NCI-H1105 treated with DMSO at 0.1 percent for 48 hours (cell line): ENCODE results near the gene FGGY.
"Not testable (repeated sequence)": the region's sequence is repeated elsewhere in the genome, so short reads cannot be mapped to it uniquely, and the experiment has no call there.

Experiments
- DNase-seq: peaks from one replicate; lab custom pipeline; 2025; lab: John Stamatoyannopoulos, UW

The FGGY gene

DNA sequence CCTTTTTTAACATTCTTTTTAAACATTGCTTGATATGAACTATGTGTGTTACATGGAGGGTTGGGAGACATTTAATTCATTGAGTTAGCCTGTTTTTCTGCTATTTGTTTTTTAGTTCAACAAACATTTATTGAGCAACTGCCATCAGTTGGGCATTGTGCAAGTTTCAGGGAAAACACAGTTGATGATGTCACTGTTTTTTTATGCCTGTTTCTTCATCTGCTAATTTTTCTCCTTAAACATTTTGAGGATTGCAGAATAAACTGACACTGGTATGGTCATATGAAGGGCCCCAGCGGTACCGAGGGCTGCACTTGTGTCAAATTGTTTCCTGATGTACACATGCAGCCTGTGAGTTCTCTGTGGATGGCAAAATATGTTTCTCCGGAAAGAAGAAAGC, 253.0 kb downstream of the FGGY start:
- DNase-seq: no peak

DNA sequence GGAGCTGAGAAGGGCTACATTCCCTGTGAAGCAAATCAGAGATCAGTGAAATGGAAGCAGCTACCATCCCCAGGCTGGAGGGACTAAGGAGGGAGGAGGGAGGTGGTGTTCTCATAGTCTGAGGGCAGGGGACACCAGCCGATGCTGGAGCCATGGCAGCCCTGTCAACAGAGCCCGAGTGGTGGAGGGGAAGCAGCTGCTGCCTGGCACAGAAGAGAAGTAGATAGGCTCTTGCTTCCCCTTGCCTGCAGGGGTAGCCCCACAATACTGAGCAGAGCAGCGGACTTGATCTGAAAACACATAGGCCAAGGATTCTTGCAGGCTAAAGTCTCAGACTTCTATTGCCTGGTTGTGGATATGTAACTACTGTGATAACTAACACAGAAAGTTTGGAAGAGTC, 255.1 kb downstream of the FGGY start:
- DNase-seq: no peak

DNA sequence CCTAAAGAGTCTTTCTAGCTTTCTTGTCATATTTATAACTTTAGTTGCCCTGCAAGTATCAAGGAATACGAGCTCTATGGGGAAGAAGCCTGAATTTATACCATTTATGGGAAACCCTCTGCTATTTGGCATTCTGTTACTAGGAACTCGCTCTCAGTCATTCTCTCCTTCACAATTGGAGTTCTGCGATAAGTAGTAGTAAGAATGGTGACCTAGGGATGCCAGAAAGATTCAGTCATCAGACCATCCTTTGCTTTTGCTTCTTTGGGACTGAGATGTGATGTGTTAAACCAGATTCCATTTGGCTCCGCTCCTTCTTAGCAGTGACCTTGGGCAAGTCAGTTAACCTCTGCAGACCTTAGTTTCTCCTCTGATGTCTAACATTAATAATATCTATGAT, 256.5 kb downstream of the FGGY start:
- no peak for DNase-seq

DNA sequence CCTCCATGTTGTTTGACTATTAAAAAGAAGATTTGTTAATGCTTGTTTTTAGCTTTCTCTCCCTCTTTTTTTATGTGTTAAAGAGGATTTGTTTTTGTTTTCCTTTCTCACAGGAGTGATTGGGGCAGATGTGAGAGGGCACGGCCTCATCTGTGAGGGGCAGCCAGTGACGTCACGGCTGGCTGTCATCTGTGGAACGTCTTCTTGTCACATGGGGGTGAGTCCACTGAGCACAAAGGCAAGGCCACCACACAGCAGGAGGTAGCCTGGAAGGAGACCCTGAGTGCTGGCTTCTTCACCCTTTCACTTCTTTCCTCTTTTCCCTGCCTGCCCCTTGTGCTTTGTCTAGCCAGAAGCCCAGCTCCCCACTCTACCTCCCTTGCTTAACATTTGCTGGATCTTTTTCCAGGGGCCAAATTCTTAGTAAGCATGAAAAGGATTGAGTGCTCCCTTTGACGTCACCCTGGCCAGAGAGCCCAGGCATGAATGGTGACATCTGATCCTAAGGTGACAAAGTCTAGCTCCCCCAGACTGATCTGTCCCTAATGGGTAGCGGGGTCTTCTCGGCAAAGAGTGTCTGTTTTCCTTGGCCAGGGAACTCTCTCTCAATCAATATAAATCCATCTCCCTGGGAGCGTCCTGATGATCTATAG, 257.2 kb downstream of the FGGY start:
- DNase-seq: no peak

DNA sequence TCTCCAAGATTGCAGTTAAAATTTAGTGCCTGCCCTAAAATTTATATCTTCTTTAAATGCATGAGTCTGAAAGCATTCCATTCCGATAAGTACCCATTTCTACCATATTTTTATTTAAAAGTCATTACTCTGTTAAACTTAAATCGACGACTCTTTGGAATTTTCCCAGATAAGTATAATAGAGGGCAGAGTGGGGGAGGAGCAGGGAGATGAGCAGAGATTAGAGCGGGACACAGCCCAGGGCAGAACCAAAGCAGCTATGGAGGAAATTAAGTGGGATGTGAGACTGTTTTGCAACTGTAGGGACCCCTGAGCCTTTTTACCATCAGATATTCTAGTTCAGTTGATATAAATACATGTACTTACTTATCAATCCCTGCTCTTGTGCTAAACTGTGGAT, 257.9 kb downstream of the FGGY start:
- no peak for DNase-seq

DNA sequence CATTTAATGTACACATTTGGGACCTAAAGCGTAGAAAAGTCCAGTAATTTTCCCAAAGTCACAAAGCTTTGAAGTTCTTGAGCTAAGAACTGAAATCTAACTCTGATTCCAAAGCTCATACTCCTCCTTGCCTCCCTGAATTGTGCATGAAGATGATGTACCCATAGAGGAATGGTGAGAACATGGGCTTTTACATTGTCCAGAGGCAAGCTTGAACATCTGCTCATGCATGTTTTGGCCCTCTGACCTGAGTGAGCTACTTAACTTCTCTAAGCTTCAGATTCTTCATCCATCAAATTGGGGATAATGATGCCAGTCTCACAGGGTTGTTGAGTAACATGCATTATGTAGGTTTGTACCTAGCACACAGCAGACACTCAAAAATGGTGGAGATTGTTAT, 259.5 kb downstream of the FGGY start:
- no peak for DNase-seq

DNA sequence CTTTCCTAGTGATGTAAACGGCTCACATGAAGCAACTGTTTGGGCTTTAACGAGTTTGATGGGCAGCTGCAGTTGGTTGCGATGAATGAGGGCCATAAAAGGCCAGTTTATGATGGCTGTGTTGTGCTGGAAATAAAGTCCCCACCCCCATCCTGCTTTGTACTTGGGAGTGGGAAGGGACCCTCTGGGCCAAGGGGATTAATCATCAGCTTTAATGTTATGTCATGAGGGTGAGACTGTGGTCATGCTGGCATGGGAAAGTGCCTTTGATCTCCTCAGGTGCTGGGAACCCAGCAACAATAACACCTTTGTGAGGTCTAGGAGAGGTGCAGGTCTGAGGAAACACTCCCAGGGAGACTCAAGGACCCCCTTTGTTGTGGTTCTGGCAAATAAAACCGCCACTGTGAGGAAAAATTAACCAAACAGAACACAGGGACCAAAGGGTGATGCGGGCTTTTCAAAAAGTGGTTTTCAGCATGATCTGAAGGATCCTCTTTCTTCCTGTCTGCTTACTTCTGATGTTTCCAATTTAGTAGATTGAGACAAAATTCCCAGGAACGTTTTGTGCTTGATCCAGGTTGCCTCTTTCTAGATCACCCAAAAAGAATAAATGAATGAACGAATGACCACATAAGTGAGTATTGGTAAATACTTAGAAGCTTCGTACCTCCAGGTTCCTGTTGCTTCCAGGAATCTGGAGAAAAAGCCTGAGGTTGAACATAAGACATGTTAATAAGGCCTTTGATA, 260.1 kb downstream of the FGGY start:
- DNase-seq: no peak

DNA sequence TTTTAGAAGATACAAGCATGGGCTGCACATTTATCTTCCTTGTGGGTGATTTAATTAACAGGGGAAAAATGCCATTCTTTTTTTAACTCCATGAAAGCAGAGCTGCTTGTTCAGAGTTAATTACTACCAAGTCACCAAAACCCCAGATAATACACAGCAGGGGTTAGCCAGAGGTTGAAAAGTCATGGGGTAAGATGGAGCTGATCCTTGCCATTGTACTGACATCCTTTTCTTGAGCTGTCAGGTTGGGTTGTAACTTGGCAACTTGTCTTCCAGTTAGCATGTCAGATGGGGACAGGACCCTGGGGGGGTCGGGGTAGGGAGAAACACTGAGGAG, 260.6 kb downstream of the FGGY start:
- no peak for DNase-seq

DNA sequence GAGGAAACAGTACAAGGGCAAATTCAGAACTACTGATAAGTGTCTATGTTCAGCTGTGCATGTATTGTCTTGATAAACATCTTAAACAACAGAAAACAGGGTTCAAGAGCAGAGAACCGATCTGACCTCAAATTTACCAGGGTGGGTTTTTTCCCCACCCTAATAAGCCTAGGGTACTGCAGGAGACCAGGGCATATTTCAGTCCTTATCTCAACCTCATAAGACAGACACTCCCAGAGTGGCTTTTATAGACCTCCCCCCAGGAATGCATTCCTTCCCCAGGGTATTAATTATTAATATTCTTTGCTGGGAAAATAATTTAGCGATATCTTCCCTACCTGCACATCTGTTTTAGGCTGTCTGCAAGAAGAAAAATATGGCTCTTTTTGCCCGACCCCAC, 261.7 kb downstream of the FGGY start:
- not testable (repeated sequence) for DNase-seq

DNA sequence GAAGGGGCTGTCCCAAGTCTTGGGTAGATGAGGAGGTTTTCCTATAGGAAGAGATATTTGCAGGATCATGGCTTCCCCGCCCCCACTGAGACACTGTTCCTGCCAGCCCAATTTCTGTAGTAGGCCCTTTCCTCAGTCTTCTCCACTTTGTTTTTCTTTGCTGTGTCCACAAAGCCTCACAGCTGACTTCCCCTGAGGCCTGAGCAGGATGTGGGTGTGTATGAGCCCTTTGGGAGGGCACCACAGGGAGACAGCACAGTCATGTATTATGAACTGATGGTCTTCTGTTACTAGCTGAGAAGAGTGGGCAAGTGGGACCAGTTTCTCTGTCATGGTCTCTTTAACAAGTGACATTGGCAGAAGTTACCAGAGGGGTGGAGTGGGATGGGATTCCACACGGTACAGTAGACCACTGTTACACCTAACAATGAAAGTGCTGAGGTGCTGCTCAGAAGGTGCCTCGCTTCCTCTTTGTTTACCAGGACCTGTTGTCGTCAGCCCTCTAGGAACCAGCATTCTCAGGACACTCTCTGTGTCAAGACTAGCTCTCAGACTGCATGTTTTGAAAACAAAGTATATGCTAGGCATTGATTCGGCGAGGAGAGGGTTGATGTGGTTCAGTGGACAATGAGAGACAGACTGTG, 264.0 kb downstream of the FGGY start:
- no peak for DNase-seq

DNA sequence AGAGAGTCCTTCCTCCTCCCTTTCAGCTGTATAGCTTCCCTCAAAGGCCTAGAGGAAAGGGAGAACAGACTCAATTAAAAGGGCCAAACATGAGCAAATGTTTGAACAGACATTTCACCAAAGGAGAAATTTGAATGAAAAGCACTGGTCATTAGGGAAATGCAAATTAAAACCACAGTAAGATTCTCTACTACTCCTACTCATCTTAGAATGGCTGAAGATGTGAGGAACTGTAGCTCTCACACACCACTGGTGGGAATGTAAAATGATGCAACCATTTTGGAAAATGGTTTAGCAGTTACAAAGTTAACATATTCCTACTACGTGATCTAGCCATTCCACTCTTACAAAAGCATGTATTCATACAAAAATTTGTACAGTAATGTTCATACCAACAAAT, 264.9 kb downstream of the FGGY start:
- no peak for DNase-seq

DNA sequence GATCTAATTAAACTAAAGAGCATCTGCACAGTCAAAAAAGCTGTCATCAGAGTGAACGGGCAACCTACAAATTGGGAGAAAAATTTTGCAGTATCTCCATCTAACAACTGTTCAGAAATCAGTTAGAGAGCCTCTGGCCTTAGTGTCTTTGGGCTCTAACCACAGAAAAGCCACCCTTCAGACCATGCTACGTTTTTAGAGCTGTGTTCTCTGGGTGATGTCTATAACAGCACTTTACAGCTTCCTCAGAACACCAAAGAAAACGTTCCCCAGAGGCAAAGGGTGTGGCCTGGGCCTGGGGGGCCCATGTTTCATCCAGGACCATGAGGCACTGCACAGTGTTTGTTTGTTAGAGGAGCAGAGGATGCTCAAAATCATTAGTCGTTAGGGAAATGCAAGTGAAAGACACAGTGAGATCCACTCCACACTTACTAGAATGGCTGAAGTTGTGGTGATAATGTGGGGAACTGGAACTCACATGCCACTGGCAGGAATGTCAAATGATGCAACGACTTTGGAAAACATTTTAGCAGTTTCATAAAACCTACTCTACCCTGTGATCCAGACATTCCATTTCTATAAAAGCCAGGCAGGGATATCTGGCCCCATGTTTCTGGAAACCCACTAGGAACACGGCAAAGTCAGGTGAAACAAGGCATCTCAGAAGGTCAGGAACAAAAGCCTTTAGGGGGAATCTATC, 267.4 kb downstream of the FGGY start:
- DNase-seq: no peak

DNA sequence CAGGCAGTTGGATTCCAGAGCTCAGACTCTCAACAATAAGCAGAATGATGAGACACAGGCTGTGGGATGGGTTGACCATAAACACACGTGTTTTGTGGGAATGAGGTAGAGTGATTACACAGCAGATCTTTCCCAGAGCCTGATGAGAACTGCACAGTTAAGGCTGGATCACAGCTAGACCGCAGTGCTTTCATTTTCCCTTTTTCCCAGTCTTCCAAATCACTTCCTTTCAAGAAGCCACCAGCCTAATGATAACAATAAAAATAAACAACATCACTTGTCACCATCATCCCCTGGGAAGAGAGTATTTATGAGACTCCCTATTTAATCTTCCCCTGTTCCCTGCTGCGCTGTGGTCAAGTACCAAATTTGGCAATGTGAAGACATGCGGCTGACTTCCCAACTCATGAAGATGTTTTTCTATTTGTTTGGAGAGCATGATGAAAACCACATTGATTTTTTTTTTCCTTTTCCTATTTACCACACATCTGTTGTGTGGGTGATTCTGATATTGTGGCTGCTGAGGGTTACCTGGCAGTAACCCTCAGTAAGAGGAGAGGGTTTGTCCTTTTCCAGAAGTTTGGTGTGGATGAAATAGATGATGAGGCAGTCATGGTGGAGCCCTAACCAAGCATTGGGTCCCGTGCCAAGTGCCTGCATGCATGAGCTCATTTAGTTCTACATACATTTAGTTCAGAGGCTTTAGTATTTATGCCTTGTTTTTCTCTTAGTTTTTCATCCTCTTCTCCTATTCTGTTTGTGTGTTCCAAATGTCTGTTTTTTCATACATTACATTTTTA, 268.9 kb downstream of the FGGY start:
- no peak for DNase-seq

DNA sequence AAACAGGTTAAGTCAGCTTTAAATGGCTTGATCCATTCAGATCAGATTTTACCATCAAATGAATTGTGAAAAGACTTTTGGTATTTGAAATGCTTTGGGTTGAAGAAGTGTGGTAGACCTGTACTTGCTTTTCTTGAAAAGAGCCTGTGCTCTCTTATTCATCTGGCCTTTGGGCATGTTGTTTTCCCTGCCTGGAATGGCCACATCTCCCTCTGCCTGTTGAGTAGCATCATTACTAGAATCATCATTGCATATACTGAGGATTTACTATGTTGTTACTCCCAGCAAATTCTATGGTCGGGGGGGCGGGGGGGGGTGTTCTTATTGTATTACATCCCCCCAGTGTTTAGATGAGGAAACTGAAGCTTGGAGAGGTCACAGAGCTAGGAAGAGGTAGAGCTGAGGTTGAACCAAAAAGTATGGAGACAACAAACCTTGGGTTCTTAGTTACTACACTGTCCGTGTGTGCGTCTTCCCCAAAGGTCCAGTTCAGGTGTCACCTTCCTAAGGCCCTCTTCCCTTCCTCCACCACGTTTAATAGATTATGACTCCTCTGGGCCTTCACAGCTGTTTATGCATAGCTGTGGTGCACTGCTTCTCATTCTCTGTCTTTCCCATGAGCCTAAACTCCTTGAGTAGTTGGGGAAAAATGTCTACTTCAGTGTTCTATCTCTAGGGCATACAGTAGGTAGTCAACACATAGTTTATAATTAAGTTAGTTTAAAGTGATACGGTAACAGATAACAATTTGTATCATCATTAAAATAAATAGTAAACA, 271.5 kb downstream of the FGGY start:
- no peak for DNase-seq

DNA sequence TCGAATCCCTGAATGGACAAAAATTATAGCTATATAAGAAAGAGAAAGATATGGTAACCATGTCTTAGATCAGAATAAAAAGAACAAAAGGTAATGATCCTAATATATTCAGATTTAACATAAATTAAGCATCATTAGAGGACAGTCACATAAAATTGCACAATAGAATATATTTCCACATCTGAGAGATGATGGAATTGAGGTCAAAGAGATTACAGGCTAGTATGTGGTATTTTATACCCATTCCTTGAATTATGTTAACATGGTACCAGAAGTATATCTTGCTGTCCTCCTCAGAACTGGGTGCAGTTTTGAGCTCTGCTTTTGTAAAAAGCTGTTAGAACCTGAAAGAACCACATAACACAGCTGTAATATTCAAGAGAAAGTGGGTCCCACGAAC, 272.3 kb downstream of the FGGY start:
- DNase-seq: no peak

DNA sequence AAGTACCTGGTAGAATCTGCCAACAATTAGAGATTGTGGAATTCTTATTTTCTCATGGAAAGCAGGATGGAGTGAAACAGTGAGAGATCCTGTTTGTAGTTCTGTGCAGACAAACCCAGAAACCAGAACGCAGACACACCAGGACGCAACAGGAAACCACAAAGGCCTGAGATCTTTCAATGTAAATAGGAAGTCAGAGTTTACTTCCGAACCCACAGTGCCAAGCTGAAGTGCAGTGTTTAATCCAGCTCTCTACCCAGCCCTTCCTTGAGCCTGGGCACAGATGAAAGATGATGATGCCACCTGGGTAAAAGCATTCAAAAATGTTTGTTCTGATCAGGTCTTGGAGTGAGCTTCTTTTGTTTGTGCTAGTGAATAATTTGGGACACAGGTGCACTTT, 273.6 kb downstream of the FGGY start:
- DNase-seq: no peak

DNA sequence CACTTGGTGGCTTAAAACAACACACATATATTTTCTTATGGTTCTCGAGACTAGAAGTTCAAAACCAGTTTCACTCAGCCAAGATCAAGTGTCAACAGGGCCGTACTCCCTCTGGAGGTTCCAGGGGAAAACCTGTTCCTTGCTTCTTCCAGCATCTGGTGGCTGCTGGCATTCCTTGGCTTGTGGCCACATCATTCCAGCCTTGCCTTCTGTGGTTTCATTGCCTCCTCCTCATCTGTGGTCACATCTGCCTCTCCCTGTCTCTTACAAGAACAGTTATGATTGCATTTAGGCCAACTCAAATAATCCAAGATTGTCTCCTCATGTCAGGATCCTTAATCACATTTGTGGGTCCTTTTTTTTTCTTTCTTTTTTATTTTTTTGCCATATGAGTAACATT, 277.2 kb downstream of the FGGY start:
- DNase-seq: no peak

DNA sequence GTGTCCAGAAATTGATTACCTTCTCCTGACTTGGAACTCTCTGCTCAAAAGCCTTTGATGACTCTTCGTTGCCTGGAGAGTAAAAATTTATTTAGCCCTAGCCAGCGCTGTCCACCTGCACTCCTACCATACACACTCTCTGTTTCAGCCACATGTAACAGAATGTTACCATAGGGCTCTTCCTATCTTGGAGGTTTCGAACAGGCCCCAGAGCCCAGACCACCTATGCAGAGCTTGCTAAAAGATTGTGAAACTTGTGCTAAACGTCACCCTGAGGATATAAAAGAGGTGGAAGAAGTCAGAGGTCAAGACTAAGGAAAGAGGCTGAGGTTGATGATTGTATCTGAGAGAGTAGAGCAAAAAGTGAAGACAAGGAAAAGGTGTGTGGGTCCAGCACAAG, 280.9 kb downstream of the FGGY start:
- DNase-seq: no peak

DNA sequence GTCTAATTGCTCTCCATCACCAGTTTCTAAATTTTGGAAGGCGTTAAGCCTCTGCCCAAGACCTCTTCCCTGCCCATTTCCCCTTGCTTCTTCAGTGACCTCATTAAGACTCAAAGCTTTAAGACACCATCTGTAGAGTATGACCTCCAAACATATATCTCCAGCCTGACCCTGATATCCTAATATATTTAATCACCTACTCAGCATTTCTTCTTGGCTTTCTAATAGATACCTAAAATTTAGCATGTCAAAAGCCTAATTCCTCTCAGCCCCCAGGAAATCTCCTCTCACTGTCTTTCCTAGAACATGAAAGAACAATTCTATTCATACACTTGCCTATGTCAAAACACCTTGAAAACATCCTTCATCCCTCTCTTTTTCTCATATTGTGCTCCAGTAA, 282.3 kb downstream of the FGGY start:
- no peak for DNase-seq

DNA sequence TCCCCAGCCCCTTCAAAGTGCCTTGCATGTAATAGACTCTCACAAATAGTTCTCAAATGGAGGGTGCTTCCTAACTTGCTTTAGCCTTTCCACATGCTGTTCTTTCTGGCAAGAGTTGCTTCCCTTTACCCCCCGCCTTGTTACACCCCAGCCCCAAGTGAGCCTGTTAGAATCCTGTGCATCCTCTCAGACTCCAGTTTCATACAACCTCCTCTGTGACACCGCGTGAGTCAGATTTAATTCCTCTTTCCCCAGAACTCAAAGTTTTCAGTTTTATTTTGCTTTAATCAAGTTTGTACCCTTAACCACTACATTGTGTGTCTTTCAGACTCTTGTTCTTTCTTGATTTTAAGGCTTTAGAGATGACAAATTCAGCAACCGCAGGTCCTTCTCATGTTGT, 283.4 kb downstream of the FGGY start:
- no peak for DNase-seq

DNA sequence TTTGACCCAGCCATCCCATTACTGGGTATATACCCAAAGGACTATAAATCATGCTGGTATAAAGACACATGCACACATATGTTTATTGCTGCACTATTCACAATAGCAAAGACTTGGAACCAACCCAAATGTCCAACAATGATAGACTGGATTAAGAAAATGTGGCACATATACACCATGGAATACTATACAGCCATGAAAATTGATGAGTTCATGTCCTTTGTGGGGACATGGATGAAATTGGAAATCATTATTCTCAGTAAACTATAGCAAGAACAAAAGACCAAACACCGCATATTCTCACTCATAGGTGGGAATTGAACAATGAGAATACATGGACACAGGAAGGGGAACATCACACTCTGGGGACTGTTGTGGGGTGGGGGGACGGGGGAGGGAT, 295.5 kb downstream of the FGGY start:
- not testable (repeated sequence) for DNase-seq
